Transverse colon (tissue), 4 donors: ENCODE measurements around the gene ATXN2L.

ENCODE experiments used
- CTCF ChIP-seq, 5 experiments: fragments of 200-600 bp in 3 of 5; fragments of 450-650 bp in 2 of 5; sonication (generic) in 3 of 5; IDR thresholded peaks; 1 replicate in 2 of 5; 2 replicates in 3 of 5; pipeline ENCODE4 v1.5.1; 2016 to 2017; ENCODE audit warnings: antibody characterized with exemption in 5 of 5, inconsistent platforms in 3 of 5, mild to moderate bottlenecking in 2 of 5, moderate library complexity in 1 of 5
- EP300 ChIP-seq: sonication (generic); formaldehyde crosslinking; IDR thresholded peaks from one replicate; pipeline ENCODE4 v1.6.1; 2017; ENCODE audit warnings: antibody characterized with exemption, low read depth
- POLR2A ChIP-seq: fragments of 450-650 bp; IDR thresholded peaks from one replicate; pipeline ENCODE4 v1.6.1; 2016; ENCODE audit warnings: antibody characterized with exemption, mild to moderate bottlenecking, moderate library complexity
- POLR2AphosphoS5 ChIP-seq, 3 donors: sonication (generic); formaldehyde crosslinking; IDR thresholded peaks; one replicate each; pipeline ENCODE4 v1.6.1; 2016; ENCODE audit warnings: antibody characterized with exemption in 3 of 3

DNA sequence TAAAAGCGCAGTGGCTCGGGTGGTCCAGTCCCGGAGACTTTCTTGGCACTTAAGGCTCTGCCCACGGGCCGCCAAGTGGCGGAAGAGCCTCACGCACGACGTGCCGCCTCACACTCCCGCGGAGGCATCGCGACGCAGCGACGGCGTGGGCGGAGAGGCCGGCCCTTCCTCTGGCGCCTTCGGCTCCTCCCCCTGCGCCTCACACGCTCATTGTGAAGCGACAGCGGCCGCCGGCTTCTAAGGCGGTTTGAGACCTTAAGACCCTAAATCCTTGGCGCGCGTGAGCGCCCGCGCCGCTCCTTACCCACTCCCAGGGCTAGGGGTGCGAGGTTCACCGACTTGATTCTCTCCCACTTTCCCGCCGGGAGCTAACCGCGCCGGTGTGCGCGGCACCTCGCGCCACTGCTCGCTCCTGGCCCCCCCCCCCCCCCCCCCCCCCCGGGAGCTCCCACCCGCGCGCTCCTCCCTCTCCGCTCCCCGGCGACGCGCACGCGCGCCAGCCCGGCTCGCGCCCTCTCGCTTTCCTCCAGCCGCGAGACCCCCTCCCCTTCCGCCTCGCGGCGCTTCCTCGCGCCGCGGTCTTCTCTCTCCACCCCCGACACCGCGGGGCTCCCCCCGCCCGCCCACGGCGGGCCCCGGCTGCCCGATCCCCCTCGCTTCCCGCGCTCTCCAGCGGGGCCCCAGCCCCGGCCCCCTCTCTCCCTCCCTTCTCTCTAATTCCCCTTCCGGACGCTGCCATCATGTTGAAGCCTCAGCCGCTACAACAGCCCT, at the start of gene ATXN2L:
- TF ChIP-seq CTCF (IDR thresholded peaks at IDR 0.05) (peak in 4 of 5 experiments; percentile 19 to 74 (median 47)), EP300 (no peak), POLR2AphosphoS5 (IDR thresholded peaks at IDR 0.05) (peak; percentile 81 to 94 (median 90)), POLR2A (peak; percentile 76)
